Heart left ventricle (tissue), 16 donors: ENCODE data around the gene ISCU. TPM values are rescaled to one million over a fixed set of nuclear protein-coding genes. Genes with fewer than 3 reads are reported as not detected.
A peak's percentile ranks its signal among the peaks of the same experiment; 100 is the strongest.

Experiments used
- ATAC-seq, 4 donors: fragments of 200-7000 bp; cut with Tn5 transposase; one replicate each; pipeline ENCODE4 v1.9.1; 2020 to 2022; ENCODE audit warnings: moderate library complexity in 4 of 4, mild to moderate bottlenecking in 3 of 4, moderate number of reproducible peaks in 1 of 4
- DNase-seq, 5 donors: peaks; one replicate each; pipeline ENCODE4 v3.0.0-alpha.2; 2020
- H3K27ac ChIP-seq, 12 donors: fragments of 200-600 bp; sonication (generic) in 4 of 12; one replicate each; pipeline versions ENCODE4 v1.5.0 to v1.8.0; 2016 to 2022; ENCODE audit warnings: mild to moderate bottlenecking in 2 of 12
- H3K27me3 ChIP-seq, 9 donors: fragments of 200-600 bp; sonication (generic) in 2 of 9; one replicate each; pipeline versions ENCODE4 v1.5.1 to v1.8.0; 2016 to 2022; ENCODE audit warnings: mild to moderate bottlenecking in 3 of 9
- H3K36me3 ChIP-seq, 9 donors: fragments of 200-600 bp; sonication (generic) in 2 of 9; one replicate each; pipeline versions ENCODE4 v1.5.0 to v1.8.0; 2018 to 2022; ENCODE audit warnings: mild to moderate bottlenecking in 2 of 9
- H3K4me1 ChIP-seq, 12 donors: fragments of 200-600 bp; sonication (generic) in 4 of 12; one replicate each; pipeline versions ENCODE4 v1.5.0 to v1.8.0; 2016 to 2022; ENCODE audit warnings: mild to moderate bottlenecking in 3 of 12
- H3K4me3 ChIP-seq, 12 donors: fragments of 200-600 bp; sonication (generic) in 4 of 12; one replicate each; pipeline versions ENCODE4 v1.5.0 to v1.8.0; 2017 to 2022; ENCODE audit warnings: mild to moderate bottlenecking in 9 of 12, moderate library complexity in 4 of 12
- H3K9me3 ChIP-seq, 12 donors: fragments of 200-600 bp; sonication (generic) in 4 of 12; one replicate each; pipeline versions ENCODE4 v1.5.0 to v1.8.0; 2016 to 2022; ENCODE audit warnings: mild to moderate bottlenecking in 1 of 12
- POLR2A ChIP-seq, 2 donors: fragments of 450-650 bp; IDR thresholded peaks; one replicate each; pipeline ENCODE4 v1.6.1; 2017; ENCODE audit warnings: antibody characterized with exemption in 2 of 2, mild to moderate bottlenecking in 2 of 2, moderate library complexity in 2 of 2
- WGBS, 4 donors: extraction: QIAGEN DNeasy Blood & Tissue Kit in 2 of 4; methylation state at CpG; one replicate each; pipeline versions ENCODE4 v1.1.5 to v1.1.7; 2013 to 2018; 5-methylcytosine and 5-hydroxymethylcytosine counted together
- intact Hi-C, 10 donors: fragments of 100-400 bp; cut with DNase I; formaldehyde crosslinking; loops; one replicate each; pipeline versions ENCODE4 v1.11.1 to v1.14.2; 2022
- polyA plus RNA-seq, 2 donors: library from polyadenylated mRNA; stranded (reverse); fragments of 200-250 nt; gene quantifications; one replicate each; pipeline ENCODE4 v1.2.3, GENCODE V29; 2013
- total RNA-seq, 9 donors: library from RNA; depleted of rRNA in 2 of 9; stranded (reverse); fragments of >200 nt in 2 of 9; fragmentation: NEBNext Ultra II Directional in 3 of 9; extraction: Animal tissue kit (Norgen Biotek cat#: 25700) in 3 of 9; gene quantifications; one replicate each; pipeline versions ENCODE4 v1.1.0 to v1.2.4, GENCODE V29; 2016 to 2023
- TF ChIP-seq, protein P1 (sequence below), 12 donors: fragments of 200-600 bp; sonication (generic) in 4 of 12; IDR thresholded peaks; one replicate each; pipeline versions ENCODE4 v1.5.0 to v1.8.0; 2018 to 2022; ENCODE audit warnings: antibody characterized with exemption in 12 of 12, mild to moderate bottlenecking in 5 of 12
- donor health status: ischemic (EF 13 %, LVEDD 7.1; RV severe dilation, severe dysfunction).
- donor health status: healthy with polysubstance abuse.
- donor health status: DM: no; HTN: yes; CAD: no.
- donor health status: DM: no; HTN: no; CAD: no.
- donor health status: ischemic (EF 25% LVEDD 6.9; RV normal size, moderate dysfunction).
- donor health status: ischemic (EF 25% LVEDD 5.7; RV mildly dilated, moderate dysfunction).
- donor health status: healthy.
- donor health status: DM: yes; HTN: yes; CAD: no.
- donor health status: ischemic (EF 35%, LVEDD 5.7; RV mildly dilated, moderate dysfunction).
- donor health status: nonischemic (EF 11% LVEDD 7.7; RV severe dilation, severe dysfunction).
- donor health status: DM: yes; HTN: yes; CAD: no.
- donor health status: PGD.
- donor health status: ischemic (EF 29% LVEDD 5.4; RV normal size, mild dysfunction).
- donor health status: nonischemic (EF 23%, LVEDD 6.1; RV moderate dilation, normal function).

Gene ISCU
- total and polyA plus RNA-seq, 11 donors: 203 to 632 (median 462) TPM

DNA sequence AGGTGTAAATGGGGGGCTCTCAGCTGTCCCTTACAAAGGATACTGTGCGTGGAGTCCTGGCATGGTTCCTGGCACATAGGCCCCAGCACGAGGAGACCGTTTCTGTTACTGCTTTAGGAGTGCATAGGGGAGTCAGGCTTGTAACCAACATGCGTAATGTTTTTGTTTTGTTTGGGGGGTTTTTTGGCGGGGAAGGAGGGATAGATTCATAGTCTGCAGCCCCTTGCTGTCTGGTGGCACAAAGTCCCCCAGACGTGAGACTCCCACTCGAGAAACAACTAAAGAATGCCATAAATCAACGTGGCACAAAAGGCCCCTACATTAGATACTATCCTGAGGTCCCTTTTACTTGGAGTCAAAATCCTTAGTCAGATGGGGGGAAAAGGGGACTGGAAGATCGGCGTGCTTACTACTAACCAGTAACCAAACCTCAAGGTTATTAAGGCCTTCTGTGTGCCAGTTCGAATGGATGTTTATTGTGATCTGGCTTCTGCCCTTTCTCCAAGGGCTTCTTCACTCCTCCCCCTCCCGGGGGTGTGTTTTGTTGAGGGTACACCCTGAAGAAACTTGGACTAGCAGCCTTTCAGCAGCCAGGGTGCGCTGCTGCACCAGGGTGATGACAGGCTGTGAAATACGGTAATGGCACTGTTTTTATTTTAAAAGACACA, 874 bp downstream of the ISCU start:
- peak; percentile 44 to 65 (median 56) for ATAC-seq
- Histone ChIP-seq H3K4me3 (peak overlapping the region; percentile 67 to 100 (median 89)), H3K9me3 (no peaks in the 10 kb centered on the region), H3K27ac (peak overlapping the region; percentile 81 to 98 (median 95)), H3K4me1 (peaks cover 4 to 81% (median 55%) of the 10 kb centered on the region in 12 donors), H3K36me3 (peaks cover 0 to 49% (median 46%) of the 10 kb centered on the region in 9 donors), H3K27me3 (no peaks in the 10 kb centered on the region)
- no peak for TF ChIP-seq POLR2A (IDR thresholded peaks at IDR 0.05)
- TF ChIP-seq, protein P1, sequence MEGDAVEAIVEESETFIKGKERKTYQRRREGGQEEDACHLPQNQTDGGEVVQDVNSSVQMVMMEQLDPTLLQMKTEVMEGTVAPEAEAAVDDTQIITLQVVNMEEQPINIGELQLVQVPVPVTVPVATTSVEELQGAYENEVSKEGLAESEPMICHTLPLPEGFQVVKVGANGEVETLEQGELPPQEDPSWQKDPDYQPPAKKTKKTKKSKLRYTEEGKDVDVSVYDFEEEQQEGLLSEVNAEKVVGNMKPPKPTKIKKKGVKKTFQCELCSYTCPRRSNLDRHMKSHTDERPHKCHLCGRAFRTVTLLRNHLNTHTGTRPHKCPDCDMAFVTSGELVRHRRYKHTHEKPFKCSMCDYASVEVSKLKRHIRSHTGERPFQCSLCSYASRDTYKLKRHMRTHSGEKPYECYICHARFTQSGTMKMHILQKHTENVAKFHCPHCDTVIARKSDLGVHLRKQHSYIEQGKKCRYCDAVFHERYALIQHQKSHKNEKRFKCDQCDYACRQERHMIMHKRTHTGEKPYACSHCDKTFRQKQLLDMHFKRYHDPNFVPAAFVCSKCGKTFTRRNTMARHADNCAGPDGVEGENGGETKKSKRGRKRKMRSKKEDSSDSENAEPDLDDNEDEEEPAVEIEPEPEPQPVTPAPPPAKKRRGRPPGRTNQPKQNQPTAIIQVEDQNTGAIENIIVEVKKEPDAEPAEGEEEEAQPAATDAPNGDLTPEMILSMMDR (IDR thresholded peaks at IDR 0.05): peak; percentile 71 to 95 (median 88)
- intact Hi-C loops: loop anchor here (1.0 to 10.0 kb wide), 15 partner anchors 54 to 534 kb away; partner anchors contain the start of genes ALKBH2 (in 6 of the 10), UNG (in 5 of the 10), SSH1 (in 3 of the 10) and CORO1C (in 2 of the 10)
- WGBS, 4 donors: 0 to 1% (median 1%) methylated on average over 14 of the region's 14 CpGs
- DNase-seq: peak; percentile 84 to 91 (median 86)

DNA sequence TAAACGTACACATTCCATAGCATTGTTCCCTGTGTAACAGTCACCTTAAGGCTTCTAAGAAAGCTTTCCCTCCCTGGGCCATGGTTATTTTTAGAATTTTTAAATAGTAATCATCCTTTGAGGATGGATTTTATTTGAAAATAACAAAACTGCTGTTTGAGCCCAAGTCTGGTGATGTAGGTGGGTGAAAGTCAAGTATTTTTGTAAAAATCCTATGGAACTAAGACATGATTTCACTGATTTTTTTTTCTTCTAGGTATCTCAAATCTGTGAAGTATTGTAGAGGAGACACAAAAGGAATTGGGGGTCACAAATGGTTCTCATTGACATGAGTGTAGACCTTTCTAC, 1.4 kb downstream of the ISCU start:
- H3K27ac ChIP-seq: peak overlapping the region in 11 of 12 donors; percentile 15 to 98 (median 95)
- WGBS, 4 donors: 0 to 5% (median 2%) methylated on average over 1 of the region's 1 CpG
- no peak for TF ChIP-seq POLR2A (IDR thresholded peaks at IDR 0.05)
- TF ChIP-seq, protein P1 (IDR thresholded peaks at IDR 0.05): peak in 1 of 12 donors; percentile 12
- intact Hi-C loops: loop anchor here (1.0 to 10.0 kb wide), 16 partner anchors 54 to 534 kb away; partner anchors contain the start of genes ALKBH2 (in 7 of the 10), UNG (in 5 of the 10), SSH1 (in 3 of the 10) and CORO1C (in 2 of the 10)
- DNase-seq (no peak), ATAC-seq (no peak)
- peaks cover 3 to 79% (median 51%) of the 10 kb centered on the region in 12 donors for H3K4me1 ChIP-seq
- H3K36me3 ChIP-seq: peaks cover 0 to 51% (median 49%) of the 10 kb centered on the region in 9 donors
- H3K9me3 ChIP-seq: no peaks in the 10 kb centered on the region
- H3K27me3 ChIP-seq: no peaks in the 10 kb centered on the region
- H3K4me3 ChIP-seq: peak overlapping the region in 10 of 12 donors; percentile 1 to 100 (median 92)

DNA sequence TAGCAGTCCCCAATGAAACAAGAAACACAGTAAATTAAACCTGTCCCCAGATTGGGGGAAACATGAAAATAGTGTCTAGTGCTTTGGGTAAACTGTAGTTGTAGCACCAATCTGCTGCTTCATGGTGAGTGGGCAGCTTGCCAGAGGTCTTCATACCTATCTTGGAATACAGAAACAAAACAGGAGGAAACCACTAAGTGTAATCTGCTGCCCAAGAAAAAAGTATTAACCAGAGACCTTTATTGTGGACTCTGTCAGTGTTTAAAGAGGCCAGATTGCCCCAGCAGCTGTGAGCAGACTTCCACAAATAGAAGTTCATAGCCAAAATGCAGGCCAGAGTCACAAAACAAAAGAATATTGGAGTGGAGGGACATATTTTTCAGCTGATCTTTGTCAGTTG, 2.3 kb downstream of the ISCU start:
- Histone ChIP-seq H3K27me3 (no peaks in the 10 kb centered on the region), H3K9me3 (no peaks in the 10 kb centered on the region), H3K4me1 (peaks cover 0 to 70% (median 42%) of the 10 kb centered on the region in 12 donors), H3K27ac (peak overlapping the region in 9 of 12 donors; percentile 3 to 96 (median 70)), H3K4me3 (no peak overlapping the region), H3K36me3 (peaks cover 0 to 61% (median 59%) of the 10 kb centered on the region in 9 donors)
- TF ChIP-seq POLR2A (IDR thresholded peaks at IDR 0.05): no peak
- TF ChIP-seq, protein P1 (IDR thresholded peaks at IDR 0.05): no peak
- intact Hi-C loops: loop anchor here (1.0 to 10.0 kb wide), 14 partner anchors 53 to 533 kb away; partner anchors contain the start of genes ALKBH2 (in 8 of the 10), UNG (in 5 of the 10), CORO1C (in 2 of the 10) and SSH1 (in 2 of the 10)
- DNase-seq (no peak), ATAC-seq (no peak)

DNA sequence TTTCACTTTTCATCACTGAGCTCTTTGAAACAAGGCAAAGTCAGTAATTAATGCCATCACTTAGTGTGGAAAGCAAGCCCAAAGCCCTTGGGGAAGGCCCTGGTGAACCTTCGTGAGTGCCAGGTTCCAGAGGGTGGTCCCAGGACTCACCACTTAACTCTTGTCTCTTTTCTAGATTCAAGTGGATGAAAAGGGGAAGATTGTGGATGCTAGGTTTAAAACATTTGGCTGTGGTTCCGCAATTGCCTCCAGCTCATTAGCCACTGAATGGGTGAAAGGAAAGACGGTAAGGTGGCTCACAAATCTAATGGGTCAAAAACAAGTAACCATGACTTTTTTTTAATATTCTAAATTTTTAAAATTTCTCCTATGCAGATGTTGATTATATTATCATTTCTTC, 2.8 kb downstream of the ISCU start:
- Histone ChIP-seq H3K27ac (peak overlapping the region in 9 of 12 donors; percentile 3 to 96 (median 70)), H3K36me3 (peaks cover 0 to 65% (median 63%) of the 10 kb centered on the region in 9 donors), H3K4me3 (no peak overlapping the region), H3K27me3 (no peaks in the 10 kb centered on the region), H3K4me1 (peaks cover 0 to 65% (median 38%) of the 10 kb centered on the region in 12 donors), H3K9me3 (no peaks in the 10 kb centered on the region)
- intact Hi-C loops: loop anchor here in 8 of 10 donors (1.0 to 10.0 kb wide), 10 partner anchors 53 to 530 kb away; partner anchors contain the start of genes ALKBH2 (in 7 of the 8) and UNG (in 4 of the 8)
- TF ChIP-seq, protein P1 (IDR thresholded peaks at IDR 0.05): no peak
- no peak for TF ChIP-seq POLR2A (IDR thresholded peaks at IDR 0.05)
- WGBS, 4 donors: 77 to 87% (median 81%) methylated on average over 3 of the region's 3 CpGs
- DNase-seq: no peak
- no peak for ATAC-seq
